GM12872 (cell line): ENCODE measurements around the gene COMTD1.

Experiments used
- TF ChIP-seq, protein P1 (sequence below): IDR thresholded peaks from 3 replicates; pipeline ENCODE4 v1.5.1; 2011; ENCODE audit warnings: low read depth, mild to moderate bottlenecking, low read length, moderate library complexity; ENCODE audit not compliant: insufficient read depth

Gene COMTD1

GRCh38 chr10:75189266-75190096, 46.3 kb downstream of the COMTD1 start:
- TF ChIP-seq, protein P1, sequence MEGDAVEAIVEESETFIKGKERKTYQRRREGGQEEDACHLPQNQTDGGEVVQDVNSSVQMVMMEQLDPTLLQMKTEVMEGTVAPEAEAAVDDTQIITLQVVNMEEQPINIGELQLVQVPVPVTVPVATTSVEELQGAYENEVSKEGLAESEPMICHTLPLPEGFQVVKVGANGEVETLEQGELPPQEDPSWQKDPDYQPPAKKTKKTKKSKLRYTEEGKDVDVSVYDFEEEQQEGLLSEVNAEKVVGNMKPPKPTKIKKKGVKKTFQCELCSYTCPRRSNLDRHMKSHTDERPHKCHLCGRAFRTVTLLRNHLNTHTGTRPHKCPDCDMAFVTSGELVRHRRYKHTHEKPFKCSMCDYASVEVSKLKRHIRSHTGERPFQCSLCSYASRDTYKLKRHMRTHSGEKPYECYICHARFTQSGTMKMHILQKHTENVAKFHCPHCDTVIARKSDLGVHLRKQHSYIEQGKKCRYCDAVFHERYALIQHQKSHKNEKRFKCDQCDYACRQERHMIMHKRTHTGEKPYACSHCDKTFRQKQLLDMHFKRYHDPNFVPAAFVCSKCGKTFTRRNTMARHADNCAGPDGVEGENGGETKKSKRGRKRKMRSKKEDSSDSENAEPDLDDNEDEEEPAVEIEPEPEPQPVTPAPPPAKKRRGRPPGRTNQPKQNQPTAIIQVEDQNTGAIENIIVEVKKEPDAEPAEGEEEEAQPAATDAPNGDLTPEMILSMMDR = no peak

DNA sequence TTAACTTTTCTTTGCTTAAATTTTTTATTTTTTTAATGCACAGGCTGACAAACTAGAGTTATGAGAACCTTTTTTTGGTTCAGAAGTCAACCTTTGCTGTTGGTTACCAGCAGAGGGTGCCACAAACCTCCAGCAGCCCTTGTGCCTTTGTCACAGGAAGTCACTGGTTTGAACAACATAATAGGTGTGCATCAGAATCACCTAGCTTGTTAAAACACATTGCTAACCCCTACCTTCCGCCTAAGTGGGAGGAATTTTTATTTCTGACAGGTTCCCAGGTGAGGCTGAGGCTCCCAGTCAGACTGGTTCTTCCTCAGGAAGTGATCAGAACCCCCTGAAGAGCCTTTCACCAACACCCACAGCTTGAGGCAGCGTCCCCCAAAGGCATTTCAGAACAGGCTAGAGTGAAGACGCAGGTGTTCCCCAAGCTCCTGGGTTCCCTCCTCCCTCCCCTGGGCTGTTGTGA, 47.8 kb downstream of the COMTD1 start:
- TF ChIP-seq, protein P1 = peak; percentile 79

GRCh38 chr10:75186310-75186709, 49.4 kb downstream of the COMTD1 start:
- TF ChIP-seq, protein P1 = no peak
